GM21786 (cell line): Measurements from ENCODE around the gene CC2D2A.
"Not testable (repeated sequence)": the region's sequence is repeated elsewhere in the genome, so short reads cannot be mapped to it uniquely, and the experiment has no call there.

Experiments used
- ATAC-seq: cut with Tn5 transposase; IDR thresholded peaks from one replicate; pipeline ENCODE4 v1.9.1; 2021; ENCODE audit not compliant: unreplicated experiment

The CC2D2A gene

GRCh38 chr4:15513545-15513944, 43.9 kb downstream of the CC2D2A start:
- ATAC-seq, result no peak

- ATAC-seq, result no peak
Measured at GRCh38 chr4:15515106-15515505, 45.4 kb downstream of the CC2D2A start.

- ATAC-seq, result no peak
Measured at GRCh38 chr4:15516494-15516893, 46.8 kb downstream of the CC2D2A start.

GRCh38 chr4:15517681-15518080, 48.0 kb downstream of the CC2D2A start:
- ATAC-seq, result not testable (repeated sequence)

- no peak for ATAC-seq
Measured at GRCh38 chr4:15521442-15522039, 51.9 kb downstream of the CC2D2A start.

- no peak for ATAC-seq
Measured at GRCh38 chr4:15525080-15525479, 55.4 kb downstream of the CC2D2A start.

GRCh38 chr4:15526924-15527592, 57.4 kb downstream of the CC2D2A start:
- no peak for ATAC-seq

- ATAC-seq, result no peak
Measured at GRCh38 chr4:15531792-15532191, 62.1 kb downstream of the CC2D2A start.

- no peak for ATAC-seq
Measured at GRCh38 chr4:15533817-15534216, 64.1 kb downstream of the CC2D2A start.

- no peak for ATAC-seq
Measured at GRCh38 chr4:15535599-15535998, 65.9 kb downstream of the CC2D2A start.

- ATAC-seq, result no peak
Measured at GRCh38 chr4:15536552-15537499, 67.1 kb downstream of the CC2D2A start.

- ATAC-seq, result no peak
Measured at GRCh38 chr4:15541941-15542340, 72.3 kb downstream of the CC2D2A start.

- ATAC-seq, result no peak
Measured at GRCh38 chr4:15542760-15543159, 73.1 kb downstream of the CC2D2A start.

- ATAC-seq, result no peak
Measured at GRCh38 chr4:15543537-15544247, 74.0 kb downstream of the CC2D2A start.

- no peak for ATAC-seq
Measured at GRCh38 chr4:15544248-15544729, 74.6 kb downstream of the CC2D2A start.

- ATAC-seq, result no peak
Measured at GRCh38 chr4:15545371-15545770, 75.7 kb downstream of the CC2D2A start.

- ATAC-seq, result no peak
Measured at GRCh38 chr4:15547392-15547791, 77.7 kb downstream of the CC2D2A start.

GRCh38 chr4:15550491-15550890, 80.8 kb downstream of the CC2D2A start:
- no peak for ATAC-seq

GRCh38 chr4:15551740-15552446, 82.2 kb downstream of the CC2D2A start:
- no peak for ATAC-seq
